IPS DF 19.7 (cell line): ENCODE measurements around the gene TMEM8B.
A peak's percentile ranks its signal among the peaks of the same experiment; 100 is the strongest.

Source experiments
- DNase-seq: peaks from one replicate; pipeline ENCODE4 v3.0.0-alpha.2; 2013; ENCODE audit warnings: low read depth, low spot score

TMEM8B gene, protein sequence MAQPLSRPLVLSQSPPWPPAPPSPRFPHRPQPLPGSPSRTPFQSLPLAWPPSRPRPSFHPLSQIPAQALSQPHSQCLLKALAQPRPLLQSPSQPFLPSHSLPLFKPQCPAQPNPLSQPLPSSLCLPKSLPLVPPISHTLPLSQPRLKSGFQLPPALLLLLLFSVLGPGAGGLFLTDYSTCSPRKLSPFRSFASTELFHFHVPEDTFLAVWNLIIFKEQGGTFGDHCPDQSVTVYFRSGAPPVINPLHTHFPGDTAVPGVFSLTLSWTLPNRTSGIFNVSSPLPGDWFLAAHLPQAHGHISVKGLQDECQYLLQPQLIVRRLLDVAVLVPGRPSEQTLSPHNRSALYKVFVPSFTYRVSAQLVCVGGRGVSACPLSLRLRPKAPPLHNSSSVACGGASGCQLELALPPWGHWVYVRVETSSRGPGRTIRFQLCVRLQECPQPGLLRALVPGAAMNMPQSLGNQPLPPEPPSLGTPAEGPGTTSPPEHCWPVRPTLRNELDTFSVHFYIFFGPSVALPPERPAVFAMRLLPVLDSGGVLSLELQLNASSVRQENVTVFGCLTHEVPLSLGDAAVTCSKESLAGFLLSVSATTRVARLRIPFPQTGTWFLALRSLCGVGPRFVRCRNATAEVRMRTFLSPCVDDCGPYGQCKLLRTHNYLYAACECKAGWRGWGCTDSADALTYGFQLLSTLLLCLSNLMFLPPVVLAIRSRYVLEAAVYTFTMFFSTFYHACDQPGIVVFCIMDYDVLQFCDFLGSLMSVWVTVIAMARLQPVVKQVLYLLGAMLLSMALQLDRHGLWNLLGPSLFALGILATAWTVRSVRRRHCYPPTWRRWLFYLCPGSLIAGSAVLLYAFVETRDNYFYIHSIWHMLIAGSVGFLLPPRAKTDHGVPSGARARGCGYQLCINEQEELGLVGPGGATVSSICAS

GRCh38 chr9:35829084-35829763 is at the start of gene TMEM8B:
TMEM8B (plus strand) TSS chr9:35829228; CDS start chr9:35829448, 220 bp downstream.
- DNase-seq, result peak; percentile 80

DNA sequence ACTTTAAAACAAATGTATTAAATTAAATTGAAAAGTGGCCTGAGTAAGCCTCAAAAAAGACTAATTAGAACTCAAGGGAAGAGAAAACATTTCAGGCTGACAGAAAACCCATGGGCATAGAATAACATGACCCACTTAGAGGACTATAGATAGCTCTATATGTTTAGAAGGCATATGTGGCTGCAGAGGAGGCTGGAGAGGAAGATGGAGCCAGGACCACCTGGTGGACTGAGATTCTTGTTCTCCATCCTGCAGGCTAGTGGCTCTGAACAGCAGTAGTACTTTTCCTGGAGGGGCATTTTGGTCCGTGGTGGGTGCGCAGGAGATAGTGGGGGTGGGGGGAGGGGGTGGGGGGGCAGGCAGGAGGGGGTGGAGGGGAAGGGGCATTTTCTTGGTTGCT is 48.0 kb upstream of the TMEM8B start:
- no peak for DNase-seq

DNA sequence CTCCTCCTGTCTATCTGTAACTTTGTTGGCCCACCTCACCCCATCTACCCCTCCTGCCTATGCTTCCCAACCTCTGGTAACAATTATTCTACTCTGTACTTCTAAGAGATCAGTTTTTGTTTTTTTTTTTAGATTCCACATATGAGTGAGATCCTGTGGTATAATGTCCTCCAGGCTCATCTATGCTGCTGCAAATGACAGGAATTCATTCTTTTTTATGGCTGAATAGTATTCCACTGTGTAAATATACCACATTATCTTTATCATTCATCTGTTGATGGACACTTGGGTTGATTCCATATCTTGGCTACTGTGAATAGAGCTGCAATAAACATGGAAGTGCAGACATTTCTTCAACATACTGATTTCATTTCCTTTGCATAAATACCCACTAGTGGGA is 45.6 kb upstream of the TMEM8B start:
- no peak for DNase-seq

DNA sequence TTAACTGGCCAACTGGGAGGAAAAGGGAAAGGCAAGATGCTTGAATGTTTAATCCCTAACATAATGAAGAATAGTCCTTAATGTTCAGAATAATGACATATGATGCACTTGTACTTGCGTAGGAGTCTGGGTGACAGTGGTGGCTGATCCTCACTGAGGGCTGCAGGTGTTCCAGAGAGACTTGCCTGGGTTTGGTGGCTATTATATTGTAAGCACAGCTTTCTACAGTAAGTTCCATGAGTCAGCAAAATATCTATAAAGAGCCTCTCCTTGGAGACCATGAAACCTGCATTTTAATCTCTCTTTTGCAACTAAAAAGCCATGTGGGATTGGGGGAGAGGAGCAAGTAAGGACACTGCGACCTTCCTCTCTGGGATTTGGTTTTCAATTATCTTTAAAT is 39.5 kb upstream of the TMEM8B start:
- DNase-seq, result no peak

- DNase-seq, result no peak
Observed at GRCh38 chr9:35790025-35790384, 39.0 kb upstream of the TMEM8B start.

DNA sequence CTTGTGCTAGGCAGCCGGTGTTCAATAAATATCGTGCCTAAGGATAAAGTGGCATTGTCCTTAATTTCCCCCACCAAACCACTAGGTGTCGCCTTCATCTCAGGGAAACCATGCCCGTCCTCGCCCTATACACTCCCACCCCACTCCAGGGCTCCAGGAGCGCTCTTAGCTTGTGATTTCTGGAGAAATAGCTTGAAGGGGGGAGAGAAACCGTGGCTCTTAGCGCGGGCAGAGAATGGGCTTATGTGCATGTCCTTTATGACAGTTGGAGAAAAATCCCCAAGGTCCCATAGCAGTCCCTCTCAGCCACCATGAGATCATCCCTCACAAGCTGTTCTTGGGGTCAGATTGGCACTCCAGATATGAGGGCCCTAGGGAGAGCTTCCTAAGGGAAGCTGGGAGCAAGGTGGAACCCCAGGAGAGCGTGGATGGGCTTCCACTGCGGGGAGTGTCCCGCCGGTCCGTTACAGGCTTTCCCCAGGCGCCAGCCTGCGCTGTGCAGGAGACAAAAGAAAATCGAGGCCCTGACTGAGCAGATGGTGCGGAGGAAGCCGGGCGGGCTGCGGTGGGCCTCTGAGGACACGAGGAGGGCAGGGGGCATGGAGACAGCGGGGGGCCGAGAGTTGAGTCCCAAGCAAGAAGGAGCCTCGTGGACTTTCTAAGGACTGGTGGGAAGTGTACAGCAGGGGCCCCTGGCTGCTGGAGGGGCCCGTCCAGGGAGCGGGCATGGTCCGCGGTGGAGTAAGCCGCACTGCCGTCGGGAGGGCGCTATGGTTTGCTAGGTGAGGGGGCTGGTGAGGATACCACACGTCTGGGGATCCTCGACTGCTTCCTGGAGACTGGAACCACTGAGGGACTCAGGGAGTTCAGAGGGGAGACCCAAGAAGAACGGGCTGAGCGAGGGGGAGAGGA is 38.4 kb upstream of the TMEM8B start:
- DNase-seq, result peak; percentile 42

DNA sequence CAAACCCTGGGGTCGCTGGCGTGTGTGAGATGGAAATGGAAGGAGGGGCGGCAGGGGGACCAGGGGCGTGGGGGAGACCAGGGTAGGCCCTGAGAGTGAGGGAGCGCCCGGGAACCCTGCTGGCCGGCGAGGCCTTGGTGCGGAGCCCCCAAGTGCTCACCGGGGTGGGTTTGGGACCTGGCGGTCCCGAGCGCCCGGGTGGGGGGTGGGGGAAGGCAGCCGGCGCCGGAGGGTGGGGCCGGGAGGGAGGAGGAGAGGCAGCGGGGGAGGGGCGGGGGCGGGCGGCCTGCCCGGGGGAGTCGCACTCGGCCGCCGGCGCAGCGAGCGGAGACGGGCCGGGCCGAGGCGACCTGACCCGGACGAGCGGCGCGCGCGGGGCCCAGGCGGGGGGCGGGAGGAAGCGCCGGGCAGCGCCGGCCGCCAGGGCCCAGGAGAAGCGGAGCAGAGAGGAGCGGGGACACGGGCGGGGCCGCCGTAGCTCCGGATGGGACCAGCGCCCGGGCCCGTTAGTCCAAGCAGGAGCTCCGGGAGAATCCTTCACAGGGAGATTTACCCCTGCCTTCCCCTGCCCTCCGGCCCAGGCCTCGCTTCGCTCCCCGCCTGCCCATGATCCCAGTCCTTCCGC is 37.6 kb upstream of the TMEM8B start, which contains the start of gene NPR2:
TSS of gene NPR2 (plus strand) at position 295 of the 625 bp plus-strand sequence. CDS start 818 bp downstream, outside the sequence.
- DNase-seq, result no peak

DNA sequence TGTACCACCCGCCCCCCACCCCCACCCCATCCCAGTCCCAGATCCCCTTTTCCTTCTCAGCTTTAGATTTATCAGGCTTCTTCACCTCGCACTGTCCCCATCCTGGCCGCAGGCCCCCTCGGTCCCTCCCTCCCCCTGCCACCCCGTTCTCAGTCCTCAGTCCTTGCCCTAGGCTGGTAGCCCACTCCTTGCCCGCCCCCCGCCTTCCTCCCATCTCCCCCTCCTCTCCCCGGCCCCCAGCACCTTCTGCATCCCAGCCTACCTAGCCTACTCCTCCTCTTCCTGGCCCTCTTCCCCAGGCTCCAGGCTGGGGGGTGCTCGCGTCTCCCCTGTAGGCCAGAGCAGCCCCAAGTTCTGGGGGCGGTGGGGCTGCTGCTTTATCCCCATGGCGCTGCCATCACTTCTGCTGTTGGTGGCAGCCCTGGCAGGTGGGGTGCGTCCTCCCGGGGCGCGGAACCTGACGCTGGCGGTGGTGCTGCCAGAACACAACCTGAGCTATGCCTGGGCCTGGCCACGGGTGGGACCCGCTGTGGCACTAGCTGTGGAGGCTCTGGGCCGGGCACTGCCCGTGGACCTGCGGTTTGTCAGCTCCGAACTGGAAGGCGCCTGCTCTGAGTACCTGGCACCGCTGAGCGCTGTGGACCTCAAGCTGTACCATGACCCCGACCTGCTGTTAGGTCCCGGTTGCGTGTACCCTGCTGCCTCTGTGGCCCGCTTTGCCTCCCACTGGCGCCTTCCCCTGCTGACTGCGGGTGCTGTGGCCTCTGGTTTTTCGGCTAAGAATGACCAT is 36.8 kb upstream of the TMEM8B start:
- DNase-seq, result no peak

GRCh38 chr9:35792826-35793225 is 36.2 kb upstream of the TMEM8B start:
- no peak for DNase-seq

DNA sequence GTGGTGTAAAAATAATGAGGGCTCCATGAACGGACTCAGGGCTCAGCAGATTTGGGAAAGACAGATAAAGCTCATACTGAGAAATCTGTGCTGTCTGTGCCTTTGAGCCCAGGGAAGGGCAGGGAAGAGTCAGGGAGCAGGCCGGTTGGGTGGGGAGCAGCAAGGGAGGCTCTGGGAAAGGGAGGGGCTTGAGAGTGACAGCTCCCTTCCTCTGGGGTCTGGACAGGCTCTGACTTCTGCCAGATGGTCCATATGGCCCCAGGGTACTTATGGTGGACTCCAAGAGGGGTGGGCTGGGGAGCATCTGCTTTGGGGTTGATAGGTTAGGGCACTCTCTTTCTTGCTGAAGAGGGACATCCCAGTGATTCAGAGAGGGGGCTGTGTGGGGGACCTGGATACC is 35.6 kb upstream of the TMEM8B start:
- DNase-seq, result no peak

DNA sequence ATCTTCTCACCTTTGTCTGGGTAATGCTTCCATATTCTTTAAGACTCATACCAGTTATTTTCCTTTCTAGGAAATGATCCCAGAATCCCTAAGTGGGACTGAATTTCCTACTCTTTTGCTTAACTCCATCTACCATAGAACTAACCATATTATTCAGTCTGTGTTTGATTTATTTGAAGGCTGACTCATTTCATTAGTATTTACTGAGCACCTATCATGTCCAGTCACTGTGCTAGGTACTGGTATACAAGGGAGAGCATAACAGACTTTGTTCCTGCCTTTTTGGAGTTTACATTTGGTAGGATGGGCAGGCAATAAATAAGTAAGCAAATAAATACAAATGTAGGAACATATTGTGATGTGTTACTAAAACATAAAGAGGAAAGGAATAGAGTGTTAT is 33.3 kb upstream of the TMEM8B start:
- DNase-seq, result no peak

GRCh38 chr9:35797311-35798109 is 31.5 kb upstream of the TMEM8B start:
- DNase-seq, result no peak

GRCh38 chr9:35798658-35799374 is 30.2 kb upstream of the TMEM8B start:
- no peak for DNase-seq

GRCh38 chr9:35800530-35800929 is 28.5 kb upstream of the TMEM8B start:
- DNase-seq, result no peak

DNA sequence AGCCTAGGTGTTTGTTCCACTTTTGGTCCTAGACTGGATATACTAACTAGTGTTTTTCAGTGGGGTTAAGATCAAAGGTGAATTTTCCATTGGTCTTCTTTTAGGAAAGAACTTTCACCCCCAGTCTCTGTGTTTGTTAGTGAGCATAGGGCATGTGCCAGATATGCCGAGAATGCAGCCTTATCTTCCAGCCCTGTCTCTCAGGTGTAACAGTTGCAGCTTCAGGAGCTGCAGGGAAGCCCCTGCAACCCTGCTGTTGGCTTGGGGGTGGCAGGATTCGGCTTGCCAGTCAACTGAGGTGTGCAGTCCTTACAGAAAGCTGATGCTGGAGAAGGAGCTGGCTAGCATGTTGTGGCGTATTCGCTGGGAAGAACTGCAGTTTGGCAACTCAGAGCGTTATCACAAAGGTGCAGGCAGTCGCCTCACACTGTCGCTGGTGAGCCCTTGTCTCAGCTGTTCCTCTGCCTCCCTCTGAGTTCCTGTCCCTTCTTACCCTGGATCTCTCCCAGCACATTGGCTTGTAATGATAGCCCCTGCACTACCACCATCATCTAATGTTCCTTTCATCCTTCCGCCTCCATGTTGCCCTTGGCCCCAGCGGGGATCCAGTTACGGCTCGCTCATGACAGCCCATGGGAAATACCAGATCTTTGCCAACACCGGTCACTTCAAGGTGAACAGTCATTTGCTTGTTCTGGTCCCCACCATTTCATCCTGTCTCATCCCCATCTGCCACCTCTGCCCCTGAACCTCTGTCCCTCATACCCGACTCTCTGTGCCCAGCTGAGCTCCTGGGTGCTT is 27.5 kb upstream of the TMEM8B start:
- no peak for DNase-seq

DNA sequence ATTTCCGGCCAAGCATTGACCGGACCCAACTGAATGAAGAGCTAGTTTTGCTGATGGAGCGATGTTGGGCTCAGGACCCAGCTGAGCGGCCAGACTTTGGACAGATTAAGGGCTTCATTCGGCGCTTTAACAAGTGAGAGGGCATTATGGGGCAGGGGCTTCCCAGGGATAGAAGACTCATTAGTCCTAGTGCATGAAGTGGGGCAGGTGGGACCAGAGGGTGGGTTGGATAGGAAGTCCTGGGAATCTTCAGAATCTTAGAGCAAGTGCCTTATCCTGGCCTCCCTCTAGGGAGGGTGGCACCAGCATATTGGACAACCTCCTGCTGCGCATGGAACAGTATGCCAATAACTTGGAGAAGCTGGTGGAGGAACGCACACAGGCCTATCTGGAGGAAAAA is 22.9 kb upstream of the TMEM8B start:
- DNase-seq, result no peak

DNA sequence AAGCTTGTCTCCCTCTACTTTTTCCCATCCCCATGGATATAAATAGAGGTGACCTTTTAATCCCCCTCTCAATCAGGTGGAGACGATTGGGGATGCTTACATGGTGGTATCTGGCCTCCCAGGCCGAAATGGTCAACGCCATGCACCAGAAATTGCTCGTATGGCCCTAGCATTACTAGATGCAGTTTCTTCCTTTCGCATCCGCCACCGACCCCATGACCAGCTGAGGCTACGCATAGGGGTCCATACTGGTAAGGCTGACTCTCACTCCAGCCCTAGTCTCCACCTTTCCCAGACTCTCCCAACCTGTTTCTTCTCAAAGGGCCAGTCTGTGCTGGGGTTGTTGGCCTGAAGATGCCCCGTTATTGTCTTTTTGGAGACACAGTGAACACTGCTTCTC is 20.6 kb upstream of the TMEM8B start:
- no peak for DNase-seq
